ENCODE results near the gene CYP3A4. TPM values are rescaled to one million over a fixed set of nuclear protein-coding genes. Genes with fewer than 3 reads are reported as not detected.
"Not testable (repeated sequence)": the region's sequence is repeated elsewhere in the genome, so short reads cannot be mapped to it uniquely, and the experiment has no call there.

The CYP3A4 gene
- total and polyA plus RNA-seq, 9 donors = 0.04 to 1.8 (median 0.11) TPM; not detected in 1

DNA sequence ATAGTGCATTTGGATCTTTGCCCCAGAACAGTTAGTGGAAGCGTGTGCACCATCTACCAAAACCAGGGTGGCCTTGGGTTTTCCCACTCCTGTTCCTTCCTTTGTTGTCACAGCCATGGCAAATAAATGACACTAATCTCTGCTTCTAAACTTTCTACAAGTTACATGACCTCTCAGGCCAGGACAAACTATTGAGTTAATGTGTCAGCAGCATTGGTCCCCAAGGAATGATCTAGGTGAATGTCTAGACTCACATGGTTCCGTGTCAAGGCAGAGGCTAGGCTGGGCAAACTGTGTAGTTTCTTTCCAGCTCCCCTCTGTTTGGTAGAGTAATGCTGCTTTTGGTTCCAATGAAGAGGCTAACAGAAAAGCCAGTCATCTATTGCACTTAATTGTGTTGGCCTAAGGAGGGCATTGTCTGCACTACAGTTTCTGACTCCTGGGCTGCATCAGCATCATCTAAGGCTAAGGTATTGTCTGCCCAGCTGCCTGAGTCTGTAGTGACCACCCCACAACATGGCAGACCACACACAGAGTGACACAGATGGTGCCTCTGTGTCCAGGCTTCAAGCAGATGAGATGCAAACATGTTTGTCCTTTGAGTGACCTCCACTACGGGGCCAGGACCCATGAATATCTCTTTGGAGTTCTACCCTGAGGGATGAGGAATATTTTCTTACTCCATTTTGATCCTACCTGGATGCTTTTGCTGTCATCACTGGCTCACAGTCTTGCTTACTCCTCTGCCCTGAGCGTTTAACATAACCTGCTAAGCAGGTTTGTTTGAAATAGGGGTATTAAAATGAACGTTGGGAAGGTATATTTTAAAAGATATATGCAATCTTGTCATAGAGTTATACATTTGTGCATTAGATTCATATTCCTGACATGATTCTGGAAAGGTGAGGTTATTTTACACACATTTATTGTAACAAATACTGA is 1.7 kb downstream of the CYP3A4 start:
- H3K4me1 ChIP-seq (ENCODE audit: control insufficient read depth, insufficient read depth, low read length) = no peaks in the 10 kb centered on the region
- H3K27ac ChIP-seq (ENCODE audit: low read length) = no peak overlapping the region
- DNase-seq = no peak
- H3K36me3 ChIP-seq (ENCODE audit: control insufficient read depth, insufficient read depth, low read length) = no peaks in the 10 kb centered on the region
- no peaks in the 10 kb centered on the region for H3K27me3 ChIP-seq (ENCODE audit: control insufficient read depth, insufficient read depth, low read length)
- no peak overlapping the region for H3K4me3 ChIP-seq (ENCODE audit: low read length)
- 73% methylated on average over 2 of the region's 5 CpGs for WGBS (ENCODE audit: insufficient coverage)
- no peaks in the 10 kb centered on the region for H3K9me3 ChIP-seq (replicated peaks; ENCODE audit: control insufficient read depth, low read depth, low read length)

DNA sequence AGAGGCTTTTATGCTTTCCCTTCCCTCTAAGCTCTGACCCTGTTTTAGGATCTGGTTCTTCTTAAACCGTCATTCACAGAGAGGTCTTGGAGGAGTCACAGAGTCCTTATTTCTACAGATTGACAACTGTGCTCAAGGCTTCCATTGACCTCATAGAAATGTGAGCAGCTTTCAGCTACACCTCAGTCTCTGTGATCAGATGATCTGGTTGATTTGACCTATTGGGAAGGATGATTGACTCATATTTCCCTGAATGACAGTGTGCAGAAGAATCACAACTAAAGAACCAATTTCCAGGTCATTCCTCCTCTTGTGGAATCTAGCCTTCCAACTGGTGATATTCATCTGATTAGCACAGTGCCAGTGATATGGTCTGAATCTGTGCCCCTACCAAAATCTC is 3.4 kb downstream of the CYP3A4 start:
- no peak overlapping the region for H3K4me3 ChIP-seq (ENCODE audit: low read length)
- H3K4me1 ChIP-seq (ENCODE audit: control insufficient read depth, insufficient read depth, low read length) = no peaks in the 10 kb centered on the region
- WGBS (ENCODE audit: insufficient coverage) = no CpG with 5 or more reads among the region's 1 CpG
- H3K27ac ChIP-seq (ENCODE audit: low read length) = no peak overlapping the region
- H3K27me3 ChIP-seq (ENCODE audit: control insufficient read depth, insufficient read depth, low read length) = no peaks in the 10 kb centered on the region
- H3K9me3 ChIP-seq (replicated peaks; ENCODE audit: control insufficient read depth, low read depth, low read length) = no peaks in the 10 kb centered on the region
- no peaks in the 10 kb centered on the region for H3K36me3 ChIP-seq (ENCODE audit: control insufficient read depth, insufficient read depth, low read length)
- DNase-seq = no peak

DNA sequence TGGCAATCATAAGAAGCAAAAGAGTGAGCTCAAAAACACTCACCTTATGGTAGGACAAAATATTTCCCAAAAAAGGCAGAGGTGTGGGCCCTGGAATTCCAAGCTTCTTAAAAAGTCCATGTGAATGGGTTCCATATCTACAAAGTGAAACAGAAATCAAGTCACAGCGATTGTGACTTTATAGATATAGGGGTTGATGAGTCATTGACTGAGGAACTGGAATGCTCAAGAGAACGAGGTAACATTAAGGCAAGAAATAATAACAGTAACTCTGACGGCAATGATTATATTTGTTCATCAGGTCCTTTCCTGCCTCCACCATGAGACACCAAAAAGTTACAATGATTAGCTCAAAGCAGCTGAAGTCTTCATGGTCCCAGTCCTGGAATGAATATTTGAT is 4.0 kb downstream of the CYP3A4 start:
- DNase-seq = no peak
- H3K27ac ChIP-seq (ENCODE audit: low read length) = no peak overlapping the region
- no peaks in the 10 kb centered on the region for H3K9me3 ChIP-seq (replicated peaks; ENCODE audit: control insufficient read depth, low read depth, low read length)
- no peaks in the 10 kb centered on the region for H3K4me1 ChIP-seq (ENCODE audit: control insufficient read depth, insufficient read depth, low read length)
- 80% methylated on average over 1 of the region's 3 CpGs for WGBS (ENCODE audit: insufficient coverage)
- H3K36me3 ChIP-seq (ENCODE audit: control insufficient read depth, insufficient read depth, low read length) = no peaks in the 10 kb centered on the region
- H3K27me3 ChIP-seq (ENCODE audit: control insufficient read depth, insufficient read depth, low read length) = no peaks in the 10 kb centered on the region
- no peak overlapping the region for H3K4me3 ChIP-seq (ENCODE audit: low read length)

DNA sequence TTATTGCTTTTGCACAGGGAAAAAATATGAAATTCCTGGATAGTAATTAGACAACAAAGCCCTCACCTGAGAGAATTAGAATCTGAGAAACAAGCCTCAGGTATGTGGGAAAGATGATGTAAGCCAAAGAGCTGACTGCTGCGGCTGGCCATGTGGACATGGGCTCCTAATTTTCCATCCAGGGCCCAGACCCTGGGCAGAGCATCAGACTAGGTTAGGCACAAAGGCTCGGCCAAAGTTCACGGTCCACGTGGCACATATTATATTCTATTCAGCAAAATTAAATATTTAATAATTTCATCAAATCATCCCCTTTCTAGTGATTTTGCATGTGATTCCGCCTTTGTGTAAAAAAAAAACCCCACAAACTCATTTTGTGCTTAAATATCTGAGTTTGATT is 5.1 kb downstream of the CYP3A4 start:
- WGBS (ENCODE audit: insufficient coverage) = 83% methylated on average over 1 of the region's 5 CpGs
- H3K4me3 ChIP-seq (ENCODE audit: low read length) = no peak overlapping the region
- H3K27me3 ChIP-seq (ENCODE audit: control insufficient read depth, insufficient read depth, low read length) = no peaks in the 10 kb centered on the region
- DNase-seq = no peak
- H3K9me3 ChIP-seq (replicated peaks; ENCODE audit: control insufficient read depth, low read depth, low read length) = no peaks in the 10 kb centered on the region
- H3K4me1 ChIP-seq (ENCODE audit: control insufficient read depth, insufficient read depth, low read length) = no peaks in the 10 kb centered on the region
- no peaks in the 10 kb centered on the region for H3K36me3 ChIP-seq (ENCODE audit: control insufficient read depth, insufficient read depth, low read length)
- no peak overlapping the region for H3K27ac ChIP-seq (ENCODE audit: low read length)

DNA sequence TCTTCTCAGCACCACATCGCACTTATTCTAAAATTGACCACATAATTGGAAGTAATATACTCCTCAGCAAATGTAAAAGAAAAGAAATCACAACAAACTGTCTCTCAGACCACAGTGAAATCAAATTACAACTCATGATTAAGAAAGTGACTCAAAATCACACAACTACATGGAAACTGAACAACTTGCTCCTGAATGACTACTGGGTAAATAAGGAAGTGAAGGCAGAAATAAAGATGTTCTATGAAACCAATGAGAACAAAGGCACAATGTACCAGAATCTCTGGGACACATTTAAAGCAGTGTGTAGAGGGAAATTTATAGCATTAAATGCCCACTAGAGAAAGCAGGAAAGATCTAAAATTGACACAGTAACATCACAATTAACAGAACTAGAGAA is 10.6 kb downstream of the CYP3A4 start:
- WGBS (ENCODE audit: insufficient coverage) = no CpG with 5 or more reads among the region's 1 CpG
- H3K9me3 ChIP-seq (replicated peaks; ENCODE audit: control insufficient read depth, low read depth, low read length); DNase-seq: not testable (repeated sequence)

DNA sequence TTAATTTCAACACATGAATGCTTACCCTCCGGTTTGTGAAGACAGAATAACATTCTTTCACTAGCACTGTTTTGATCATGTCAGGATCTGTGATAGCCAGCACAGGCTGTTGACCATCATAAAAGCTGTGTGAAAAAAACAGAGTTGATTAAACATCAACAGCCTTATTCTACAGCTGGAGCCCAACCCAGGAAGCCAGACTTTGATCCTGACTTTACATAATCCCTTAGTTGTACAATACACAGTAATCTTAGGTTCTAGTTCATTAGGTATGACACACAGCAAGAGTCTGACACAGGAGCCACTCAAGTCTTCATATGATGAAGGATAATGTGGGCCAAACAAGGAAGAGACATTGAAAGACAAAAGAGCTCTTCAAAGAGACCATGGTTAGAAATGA is 11.4 kb downstream of the CYP3A4 start:
- no peaks in the 10 kb centered on the region for H3K4me1 ChIP-seq (ENCODE audit: control insufficient read depth, insufficient read depth, low read length)
- no peak overlapping the region for H3K4me3 ChIP-seq (ENCODE audit: low read length)
- no peaks in the 10 kb centered on the region for H3K36me3 ChIP-seq (ENCODE audit: control insufficient read depth, insufficient read depth, low read length)
- no peak overlapping the region for H3K27ac ChIP-seq (ENCODE audit: low read length)
- DNase-seq = no peak
- H3K27me3 ChIP-seq (ENCODE audit: control insufficient read depth, insufficient read depth, low read length) = no peaks in the 10 kb centered on the region
- 100% methylated on average over 1 of the region's 1 CpG for WGBS (ENCODE audit: insufficient coverage)
- no peaks in the 10 kb centered on the region for H3K9me3 ChIP-seq (replicated peaks; ENCODE audit: control insufficient read depth, low read depth, low read length)

More for the DNA sequence above, 10.6 kb downstream of the CYP3A4 start:
- H3K27me3 ChIP-seq (ENCODE audit: control insufficient read depth, insufficient read depth, low read length); H3K36me3 ChIP-seq (ENCODE audit: control insufficient read depth, insufficient read depth, low read length); H3K4me3 ChIP-seq (ENCODE audit: low read length); H3K4me1 ChIP-seq (ENCODE audit: control insufficient read depth, insufficient read depth, low read length); H3K27ac ChIP-seq (ENCODE audit: low read length): not testable (repeated sequence)

DNA sequence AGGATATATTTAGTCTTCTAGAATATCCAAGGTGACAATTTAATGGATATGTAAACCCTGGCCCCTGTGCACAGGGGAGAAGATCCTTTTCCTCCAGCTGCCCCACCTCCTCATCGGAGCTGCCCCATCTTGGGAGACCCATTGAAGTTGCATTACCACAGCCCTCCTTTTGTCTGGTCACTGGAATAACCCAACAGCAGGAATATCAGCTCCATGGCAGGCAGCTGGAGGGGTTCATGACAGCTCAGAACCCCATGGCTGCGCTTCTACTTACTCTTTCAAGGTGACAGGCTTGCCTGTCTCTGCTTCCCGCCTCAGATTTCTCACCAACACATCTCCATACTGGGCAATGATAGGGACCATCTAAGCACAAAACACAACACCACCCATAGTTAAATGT is 14.5 kb downstream of the CYP3A4 start:
- WGBS (ENCODE audit: insufficient coverage) = no CpG with 5 or more reads among the region's 3 CpGs
- H3K4me1 ChIP-seq (ENCODE audit: control insufficient read depth, insufficient read depth, low read length); H3K9me3 ChIP-seq (replicated peaks; ENCODE audit: control insufficient read depth, low read depth, low read length); H3K36me3 ChIP-seq (ENCODE audit: control insufficient read depth, insufficient read depth, low read length); H3K27ac ChIP-seq (ENCODE audit: low read length); H3K27me3 ChIP-seq (ENCODE audit: control insufficient read depth, insufficient read depth, low read length); DNase-seq; H3K4me3 ChIP-seq (ENCODE audit: low read length): not testable (repeated sequence)

DNA sequence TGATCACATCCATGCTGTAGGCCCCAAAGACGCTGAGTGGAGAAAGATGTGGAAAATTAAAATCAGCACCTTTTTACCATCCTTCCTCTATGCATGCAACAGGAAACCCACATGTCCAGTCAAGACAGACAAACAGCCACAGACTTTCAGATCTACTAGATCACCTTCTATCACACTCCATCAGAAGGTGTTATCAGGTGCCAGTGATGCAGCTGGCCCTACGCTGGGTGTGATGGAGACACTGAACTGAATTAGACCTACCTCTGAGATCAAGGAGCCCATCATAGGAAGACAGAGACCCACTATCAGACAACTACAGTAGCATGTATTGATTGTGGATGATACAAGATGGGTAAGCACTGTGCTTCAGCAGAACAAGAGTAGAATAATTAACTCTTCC is 15.5 kb downstream of the CYP3A4 start:
- WGBS (ENCODE audit: insufficient coverage) = no CpG with 5 or more reads among the region's 2 CpGs
- no peaks in the 10 kb centered on the region for H3K27me3 ChIP-seq (ENCODE audit: control insufficient read depth, insufficient read depth, low read length)
- H3K36me3 ChIP-seq (ENCODE audit: control insufficient read depth, insufficient read depth, low read length) = no peaks in the 10 kb centered on the region
- H3K27ac ChIP-seq (ENCODE audit: low read length) = no peak overlapping the region
- no peak for DNase-seq
- no peaks in the 10 kb centered on the region for H3K9me3 ChIP-seq (replicated peaks; ENCODE audit: control insufficient read depth, low read depth, low read length)
- H3K4me1 ChIP-seq (ENCODE audit: control insufficient read depth, insufficient read depth, low read length) = no peaks in the 10 kb centered on the region
- no peak overlapping the region for H3K4me3 ChIP-seq (ENCODE audit: low read length)

DNA sequence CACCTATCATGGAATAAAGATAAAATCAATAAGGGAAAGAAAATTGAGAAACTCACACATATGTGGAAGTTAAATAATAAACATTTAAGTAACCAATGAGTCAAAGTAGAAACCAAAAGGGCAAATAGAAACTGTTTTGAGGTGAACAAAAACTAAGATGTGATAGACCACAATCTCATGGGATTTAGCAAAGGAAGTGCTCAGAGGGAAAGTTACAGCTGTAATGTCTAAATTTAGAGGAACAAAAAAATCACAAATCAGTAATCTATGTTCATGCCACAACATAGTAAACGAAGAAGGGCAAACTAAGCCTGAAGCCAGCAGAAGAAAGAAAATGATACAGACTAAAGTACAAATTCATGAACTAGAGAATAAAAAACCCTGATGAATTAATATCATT is 16.3 kb downstream of the CYP3A4 start:
- H3K36me3 ChIP-seq (ENCODE audit: control insufficient read depth, insufficient read depth, low read length) = no peaks in the 10 kb centered on the region
- H3K27ac ChIP-seq (ENCODE audit: low read length) = no peak overlapping the region
- DNase-seq = no peak
- no peaks in the 10 kb centered on the region for H3K9me3 ChIP-seq (replicated peaks; ENCODE audit: control insufficient read depth, low read depth, low read length)
- H3K4me1 ChIP-seq (ENCODE audit: control insufficient read depth, insufficient read depth, low read length) = peaks cover 2% of the 10 kb centered on the region
- H3K27me3 ChIP-seq (ENCODE audit: control insufficient read depth, insufficient read depth, low read length) = no peaks in the 10 kb centered on the region
- no peak overlapping the region for H3K4me3 ChIP-seq (ENCODE audit: low read length)
- no CpG with 5 or more reads among the region's 1 CpG for WGBS (ENCODE audit: insufficient coverage)

DNA sequence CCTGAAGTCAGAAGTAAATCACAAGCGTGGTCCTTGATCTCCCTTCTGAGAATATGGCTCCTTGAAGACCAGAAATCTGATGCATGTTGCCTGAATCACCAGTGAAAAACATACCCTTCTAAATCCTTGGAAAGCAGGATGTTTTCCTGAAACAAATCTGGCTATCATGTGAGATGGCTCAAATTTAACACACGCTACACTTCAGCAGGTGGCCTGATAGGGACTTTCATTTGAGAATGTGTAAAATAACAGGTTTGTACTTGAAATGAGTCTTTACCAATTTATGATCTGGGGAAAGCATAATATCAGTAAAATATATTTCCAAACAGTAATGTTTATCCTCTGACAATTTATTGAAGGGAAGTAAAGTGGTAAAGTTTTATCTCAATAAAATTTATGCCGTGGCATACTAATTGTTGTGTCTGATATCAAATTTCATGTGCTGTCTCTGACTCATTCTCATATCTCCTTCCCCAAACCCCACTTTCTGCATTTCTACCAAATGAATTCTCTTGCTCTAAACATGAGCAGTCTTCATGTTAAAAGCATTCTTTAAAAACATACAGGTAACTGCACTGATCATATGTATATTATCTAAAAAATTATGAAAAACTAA is 17.4 kb downstream of the CYP3A4 start:
- Histone ChIP-seq H3K4me3 (ENCODE audit: low read length) (no peak overlapping the region), H3K27ac (ENCODE audit: low read length) (no peak overlapping the region), H3K27me3 (ENCODE audit: control insufficient read depth, insufficient read depth, low read length) (no peaks in the 10 kb centered on the region), H3K36me3 (ENCODE audit: control insufficient read depth, insufficient read depth, low read length) (no peaks in the 10 kb centered on the region), H3K9me3 (replicated peaks; ENCODE audit: control insufficient read depth, low read depth, low read length) (no peaks in the 10 kb centered on the region), H3K4me1 (ENCODE audit: control insufficient read depth, insufficient read depth, low read length) (peaks cover 2% of the 10 kb centered on the region)
- WGBS (ENCODE audit: insufficient coverage) = 80% methylated on average over 1 of the region's 3 CpGs
- no peak for DNase-seq

Measured in muscle of leg (tissue), 11 donors.